ENCODE measurements around the gene TMEM235.

- no peak for TF ChIP-seq POLR2AphosphoS5 (IDR thresholded peaks at IDR 0.05; ENCODE audit: low read depth, low read length)
- TF ChIP-seq, protein P1, sequence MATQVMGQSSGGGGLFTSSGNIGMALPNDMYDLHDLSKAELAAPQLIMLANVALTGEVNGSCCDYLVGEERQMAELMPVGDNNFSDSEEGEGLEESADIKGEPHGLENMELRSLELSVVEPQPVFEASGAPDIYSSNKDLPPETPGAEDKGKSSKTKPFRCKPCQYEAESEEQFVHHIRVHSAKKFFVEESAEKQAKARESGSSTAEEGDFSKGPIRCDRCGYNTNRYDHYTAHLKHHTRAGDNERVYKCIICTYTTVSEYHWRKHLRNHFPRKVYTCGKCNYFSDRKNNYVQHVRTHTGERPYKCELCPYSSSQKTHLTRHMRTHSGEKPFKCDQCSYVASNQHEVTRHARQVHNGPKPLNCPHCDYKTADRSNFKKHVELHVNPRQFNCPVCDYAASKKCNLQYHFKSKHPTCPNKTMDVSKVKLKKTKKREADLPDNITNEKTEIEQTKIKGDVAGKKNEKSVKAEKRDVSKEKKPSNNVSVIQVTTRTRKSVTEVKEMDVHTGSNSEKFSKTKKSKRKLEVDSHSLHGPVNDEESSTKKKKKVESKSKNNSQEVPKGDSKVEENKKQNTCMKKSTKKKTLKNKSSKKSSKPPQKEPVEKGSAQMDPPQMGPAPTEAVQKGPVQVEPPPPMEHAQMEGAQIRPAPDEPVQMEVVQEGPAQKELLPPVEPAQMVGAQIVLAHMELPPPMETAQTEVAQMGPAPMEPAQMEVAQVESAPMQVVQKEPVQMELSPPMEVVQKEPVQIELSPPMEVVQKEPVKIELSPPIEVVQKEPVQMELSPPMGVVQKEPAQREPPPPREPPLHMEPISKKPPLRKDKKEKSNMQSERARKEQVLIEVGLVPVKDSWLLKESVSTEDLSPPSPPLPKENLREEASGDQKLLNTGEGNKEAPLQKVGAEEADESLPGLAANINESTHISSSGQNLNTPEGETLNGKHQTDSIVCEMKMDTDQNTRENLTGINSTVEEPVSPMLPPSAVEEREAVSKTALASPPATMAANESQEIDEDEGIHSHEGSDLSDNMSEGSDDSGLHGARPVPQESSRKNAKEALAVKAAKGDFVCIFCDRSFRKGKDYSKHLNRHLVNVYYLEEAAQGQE (IDR thresholded peaks at IDR 0.05; ENCODE audit: insufficient read depth in 1 of 2, low read depth in 2 of 2, low read length in 2 of 2), result no peak
Observed at GRCh38 chr17:78264590-78264989, 33.2 kb downstream of the TMEM235 start.
